ENCODE data around the gene GNAT1.

GNAT1 gene

DNA sequence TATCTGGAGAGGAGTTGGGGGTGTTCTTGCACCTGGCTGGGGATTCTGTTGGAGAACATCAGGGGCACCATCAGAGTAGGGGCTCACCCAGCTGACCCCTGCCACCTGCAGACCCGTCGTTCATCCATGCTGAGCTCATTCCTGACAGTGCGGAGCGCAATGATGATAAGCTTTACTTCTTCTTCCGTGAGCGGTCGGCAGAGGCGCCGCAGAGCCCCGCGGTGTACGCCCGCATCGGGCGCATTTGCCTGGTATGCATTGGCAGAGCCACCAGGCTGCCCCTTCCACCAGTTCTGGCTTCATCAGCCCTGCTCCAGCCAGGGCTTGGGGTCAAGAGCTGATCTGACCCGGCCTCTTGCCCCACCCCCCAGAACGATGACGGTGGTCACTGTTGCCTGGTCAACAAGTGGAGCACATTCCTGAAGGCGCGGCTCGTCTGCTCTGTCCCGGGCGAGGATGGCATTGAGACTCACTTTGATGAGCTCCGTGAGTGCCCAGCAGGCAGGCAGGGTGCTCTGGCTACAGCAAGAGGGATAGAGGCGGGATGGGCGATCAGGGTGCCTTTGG, 8.8 kb upstream of the GNAT1 start:
- DNase-seq = no peak

DNA sequence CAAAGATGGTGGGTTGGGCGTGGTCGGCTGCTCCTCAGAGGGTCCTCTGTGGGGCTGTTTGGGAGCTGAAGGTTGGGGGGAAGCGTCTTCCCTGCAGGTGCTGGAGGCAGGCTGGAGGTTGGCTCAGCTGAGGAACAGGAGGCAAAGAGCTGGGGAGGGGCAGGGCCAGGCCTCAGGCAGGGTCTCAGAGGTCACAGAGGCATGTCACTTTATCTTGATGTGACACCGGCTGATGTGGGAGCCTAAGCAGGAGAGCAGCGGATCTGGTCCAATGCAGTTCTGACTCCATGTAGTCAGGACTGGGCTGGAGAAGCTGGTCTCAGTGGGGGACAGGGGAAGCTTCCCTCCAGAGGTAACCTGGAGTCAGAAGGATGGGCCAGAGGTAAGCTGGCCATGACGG, 7.7 kb upstream of the GNAT1 start:
- DNase-seq = no peak

DNA sequence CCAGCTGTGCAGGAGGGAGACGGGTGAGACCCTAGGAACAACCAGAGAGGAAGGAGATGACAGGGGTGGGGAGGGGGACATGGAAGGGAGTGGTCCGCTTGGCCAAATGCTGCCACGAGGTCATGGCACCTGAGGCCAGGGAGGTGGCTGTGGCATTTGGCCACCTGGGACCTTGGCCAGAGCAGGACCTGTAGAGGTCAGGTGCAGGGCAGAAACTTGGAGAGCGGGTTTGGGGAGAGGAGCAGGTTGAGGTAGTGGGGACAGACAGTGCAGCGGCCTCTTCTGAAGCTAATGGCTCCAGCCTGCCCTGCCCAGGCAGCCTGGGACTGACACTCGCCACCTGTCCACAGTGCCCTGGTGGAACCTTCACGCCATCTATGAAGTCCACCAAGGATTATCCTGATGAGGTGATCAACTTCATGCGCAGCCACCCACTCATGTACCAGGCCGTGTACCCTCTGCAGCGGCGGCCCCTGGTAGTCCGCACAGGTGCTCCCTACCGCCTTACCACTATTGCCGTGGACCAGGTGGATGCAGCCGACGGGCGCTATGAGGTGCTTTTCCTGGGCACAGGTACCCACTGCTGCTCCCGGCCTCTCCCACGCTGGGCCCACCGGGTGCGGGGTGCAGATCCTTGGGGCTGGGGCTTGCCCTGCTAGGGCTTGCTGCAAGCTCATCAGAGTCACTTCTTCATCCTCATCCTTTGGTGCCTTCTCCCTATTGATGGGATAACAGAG, 7.0 kb upstream of the GNAT1 start:
- DNase-seq = no peak

DNA sequence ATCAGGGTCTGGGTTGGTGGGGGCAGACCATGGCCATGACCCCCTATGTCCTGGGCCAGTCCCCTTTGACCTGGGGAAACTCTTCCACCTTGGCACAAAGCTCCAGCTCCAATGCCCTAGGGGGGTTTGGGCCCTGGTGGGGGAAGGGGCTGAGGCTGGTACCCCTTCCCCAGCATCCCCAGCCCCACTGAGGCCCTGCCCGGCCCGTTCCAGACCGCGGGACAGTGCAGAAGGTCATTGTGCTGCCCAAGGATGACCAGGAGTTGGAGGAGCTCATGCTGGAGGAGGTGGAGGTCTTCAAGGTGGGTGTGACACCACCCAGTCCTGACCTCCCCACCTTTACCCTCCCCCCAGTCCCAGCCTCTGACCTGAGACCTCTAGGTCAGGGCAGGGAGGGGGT, 6.2 kb upstream of the GNAT1 start:
- DNase-seq = no peak

DNA sequence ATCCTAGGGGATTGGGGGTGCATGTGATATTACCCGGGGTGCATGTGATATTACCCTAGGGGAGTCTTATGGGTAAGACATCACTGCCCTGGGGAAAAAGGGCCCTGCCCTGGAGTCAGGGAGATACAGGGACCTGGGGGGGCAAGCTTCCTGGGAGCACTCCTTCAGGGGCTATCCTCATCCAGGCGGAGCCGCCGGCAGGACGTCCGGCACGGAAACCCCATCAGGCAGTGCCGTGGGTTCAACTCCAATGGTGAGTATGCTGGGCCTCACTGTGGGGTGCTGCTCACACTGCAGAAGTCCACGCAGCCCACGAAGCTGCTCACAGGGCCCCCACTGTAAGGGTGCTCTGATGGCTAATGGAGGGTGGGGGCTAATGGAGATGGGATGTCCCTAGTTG, 5.3 kb upstream of the GNAT1 start:
- no peak for DNase-seq

DNA sequence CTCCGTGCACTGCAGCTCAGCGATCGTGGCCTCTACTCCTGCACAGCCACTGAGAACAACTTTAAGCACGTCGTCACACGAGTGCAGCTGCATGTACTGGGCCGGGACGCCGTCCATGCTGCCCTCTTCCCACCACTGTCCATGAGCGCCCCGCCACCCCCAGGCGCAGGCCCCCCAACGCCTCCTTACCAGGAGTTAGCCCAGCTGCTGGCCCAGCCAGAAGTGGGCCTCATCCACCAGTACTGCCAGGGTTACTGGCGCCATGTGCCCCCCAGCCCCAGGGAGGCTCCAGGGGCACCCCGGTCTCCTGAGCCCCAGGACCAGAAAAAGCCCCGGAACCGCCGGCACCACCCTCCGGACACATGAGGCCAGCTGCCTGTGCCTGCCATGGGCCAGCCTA, 3.7 kb upstream of the GNAT1 start:
- no peak for DNase-seq

DNA sequence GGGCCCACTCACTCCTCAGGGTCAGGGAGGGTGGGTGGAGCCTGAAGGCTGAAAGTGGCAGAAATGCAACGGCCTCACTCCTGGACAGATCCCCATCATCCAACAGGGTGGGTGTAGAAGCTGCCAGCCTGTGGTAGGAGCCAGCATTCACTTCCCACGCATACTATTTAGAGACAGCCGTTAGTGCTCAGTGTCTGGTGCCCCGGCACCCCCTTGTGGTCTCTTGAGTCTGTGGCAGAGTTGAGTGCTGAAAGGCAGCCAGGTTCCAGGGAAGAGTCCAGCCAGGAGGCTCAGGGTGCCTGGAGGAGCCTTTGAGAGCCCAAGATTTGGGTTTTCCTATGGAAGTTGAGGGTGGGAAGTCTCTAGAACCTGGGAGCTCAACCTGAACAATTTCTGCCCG, 2.1 kb upstream of the GNAT1 start:
- DNase-seq = peak; percentile 34 to 51

DNA sequence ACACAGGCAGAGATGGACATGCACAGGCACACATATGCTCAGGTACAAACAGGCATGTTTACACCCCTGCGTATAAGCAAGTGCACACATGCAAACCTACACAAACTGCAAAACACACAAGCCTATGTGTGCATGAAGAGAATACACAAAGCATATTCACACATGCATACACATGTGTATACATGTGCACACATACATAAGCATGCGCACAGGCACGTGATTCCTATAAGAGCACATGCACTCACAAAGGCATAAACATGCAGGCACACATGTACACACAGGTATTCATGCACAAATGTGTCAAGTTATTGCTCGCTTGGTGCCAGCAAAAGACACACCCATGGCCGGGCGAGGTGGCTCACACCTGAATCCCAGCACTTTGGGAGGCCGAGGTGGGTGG, 1.4 kb upstream of the GNAT1 start:
- no peak for DNase-seq

DNA sequence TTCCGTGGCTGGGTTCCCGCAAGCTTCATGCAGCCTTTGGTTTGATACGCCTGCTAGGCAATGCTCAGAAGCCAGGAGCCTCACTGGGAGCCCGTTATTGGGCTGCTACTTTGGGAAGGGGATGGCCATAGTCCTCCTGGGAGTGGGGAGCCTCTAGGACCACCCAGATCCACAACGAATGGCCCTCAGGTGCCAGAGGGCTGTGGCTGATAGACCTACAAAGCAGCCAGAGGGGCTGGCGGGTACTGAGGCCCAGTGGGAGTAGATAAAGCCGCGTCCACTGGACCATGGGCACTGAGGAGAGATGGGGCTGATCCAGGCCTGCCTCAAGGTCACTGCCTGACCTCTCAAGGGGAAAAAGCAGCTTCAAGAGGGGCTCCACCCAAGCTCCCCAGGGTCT, 714 bp downstream of the GNAT1 start:
- no peak for DNase-seq

DNA sequence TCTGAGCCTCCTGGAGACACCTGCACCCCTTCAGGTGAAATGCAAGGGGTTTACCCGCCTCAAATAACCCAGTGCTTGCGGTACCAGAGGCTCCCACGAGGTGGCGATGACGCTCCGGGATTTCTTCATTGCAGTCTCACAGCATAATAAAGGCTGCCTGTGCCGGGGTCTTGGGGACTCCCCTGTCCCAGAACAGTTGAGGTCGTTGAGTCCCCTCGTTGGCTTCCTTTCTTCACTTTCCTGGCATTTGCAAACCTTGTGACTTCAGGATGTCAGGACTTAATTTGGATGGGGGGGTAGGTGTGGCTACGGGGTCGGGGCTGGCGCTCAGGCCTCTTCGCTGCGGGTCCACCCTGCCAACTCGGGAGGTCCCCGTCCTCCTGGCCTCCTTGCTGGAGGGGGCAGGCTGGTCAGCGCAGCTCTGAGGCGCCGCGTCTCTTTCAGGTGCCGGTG, 1.3 kb downstream of the GNAT1 start:
- DNase-seq = peak; percentile 90 to 93

DNA sequence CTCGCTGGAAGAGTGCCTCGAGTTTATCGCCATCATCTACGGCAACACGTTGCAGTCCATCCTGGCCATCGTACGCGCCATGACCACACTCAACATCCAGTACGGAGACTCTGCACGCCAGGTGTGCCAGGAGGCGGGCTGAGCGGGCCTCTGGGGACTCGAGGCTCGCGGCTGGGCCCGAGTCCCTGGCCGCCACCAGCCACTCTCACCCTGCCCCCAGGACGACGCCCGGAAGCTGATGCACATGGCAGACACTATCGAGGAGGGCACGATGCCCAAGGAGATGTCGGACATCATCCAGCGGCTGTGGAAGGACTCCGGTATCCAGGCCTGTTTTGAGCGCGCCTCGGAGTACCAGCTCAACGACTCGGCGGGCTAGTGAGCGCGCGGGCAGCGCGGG, 1.9 kb downstream of the GNAT1 start:
- no peak for DNase-seq

DNA sequence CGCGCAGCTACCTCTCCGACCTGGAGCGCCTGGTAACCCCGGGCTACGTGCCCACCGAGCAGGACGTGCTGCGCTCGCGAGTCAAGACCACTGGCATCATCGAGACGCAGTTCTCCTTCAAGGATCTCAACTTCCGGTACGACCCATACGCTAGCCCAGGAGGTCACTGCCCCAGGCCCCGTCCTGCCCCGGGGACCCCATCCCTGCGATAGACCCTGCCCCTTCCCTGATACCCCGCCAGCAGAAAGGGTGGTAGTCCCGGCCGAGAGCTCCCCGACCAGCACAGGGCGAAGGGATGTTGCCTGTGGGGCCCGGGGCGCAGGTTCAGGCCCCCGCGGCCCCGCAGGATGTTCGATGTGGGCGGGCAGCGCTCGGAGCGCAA, 2.3 kb downstream of the GNAT1 start:
- DNase-seq = peak in 1 of 2 experiments; percentile 7

DNA sequence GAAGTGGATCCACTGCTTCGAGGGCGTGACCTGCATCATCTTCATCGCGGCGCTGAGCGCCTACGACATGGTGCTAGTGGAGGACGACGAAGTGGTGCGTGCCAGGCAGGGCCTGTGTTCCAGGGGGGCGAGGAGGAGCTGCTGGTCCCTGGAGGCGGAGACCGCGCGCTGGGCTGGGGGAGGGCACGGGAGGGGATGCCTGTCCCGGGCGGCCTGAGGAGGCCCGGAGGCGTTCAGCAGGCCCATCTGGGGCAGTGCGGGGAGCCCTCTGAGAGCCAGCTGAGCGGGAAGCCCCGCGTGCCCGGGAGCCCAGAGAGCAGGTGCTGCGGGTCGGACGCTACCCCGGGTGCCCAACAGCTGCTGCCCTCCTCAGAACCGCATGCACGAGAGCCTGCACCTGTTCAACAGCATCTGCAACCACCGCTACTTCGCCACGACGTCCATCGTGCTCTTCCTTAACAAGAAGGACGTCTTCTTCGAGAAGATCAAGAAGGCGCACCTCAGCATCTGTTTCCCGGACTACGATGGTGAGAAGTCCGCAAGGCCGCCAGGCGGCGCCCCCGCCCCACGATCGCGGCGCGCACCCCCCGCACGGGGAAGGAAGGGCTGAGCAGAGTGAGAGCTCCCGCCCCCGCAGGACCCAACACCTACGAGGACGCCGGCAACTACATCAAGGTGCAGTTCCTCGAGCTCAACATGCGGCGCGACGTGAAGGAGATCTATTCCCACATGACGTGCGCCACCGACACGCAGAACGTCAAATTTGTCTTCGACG, 2.9 kb downstream of the GNAT1 start:
- peak; percentile 76 to 82 for DNase-seq

DNA sequence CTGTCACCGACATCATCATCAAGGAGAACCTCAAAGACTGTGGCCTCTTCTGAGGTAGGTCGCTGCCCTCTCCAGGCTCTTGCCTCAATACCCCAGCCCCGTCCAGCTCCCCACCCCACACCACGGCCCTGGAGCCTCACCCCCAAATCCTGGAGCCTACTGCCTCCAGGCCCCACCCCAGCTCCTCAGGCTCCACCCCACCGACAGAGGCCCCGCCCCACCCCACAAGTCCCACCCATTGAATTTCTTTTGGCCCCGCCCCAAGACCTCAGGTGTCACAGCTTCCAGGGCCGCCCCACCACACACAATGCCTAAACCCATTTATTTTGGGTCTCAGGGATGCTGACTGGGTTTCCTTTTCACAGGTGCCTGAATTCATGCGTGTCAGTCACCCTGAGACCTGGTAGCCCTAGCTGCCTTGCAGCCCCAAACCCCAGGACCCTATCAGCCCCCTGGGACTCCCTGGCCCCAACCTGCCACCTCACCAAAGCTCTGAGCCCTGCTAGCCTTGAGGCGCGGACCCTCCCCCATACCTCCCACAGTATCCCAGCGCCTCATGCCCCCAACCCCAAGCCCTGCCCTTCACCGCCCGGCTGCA, 3.6 kb downstream of the GNAT1 start:
- DNase-seq = peak; percentile 33 to 39

DNA sequence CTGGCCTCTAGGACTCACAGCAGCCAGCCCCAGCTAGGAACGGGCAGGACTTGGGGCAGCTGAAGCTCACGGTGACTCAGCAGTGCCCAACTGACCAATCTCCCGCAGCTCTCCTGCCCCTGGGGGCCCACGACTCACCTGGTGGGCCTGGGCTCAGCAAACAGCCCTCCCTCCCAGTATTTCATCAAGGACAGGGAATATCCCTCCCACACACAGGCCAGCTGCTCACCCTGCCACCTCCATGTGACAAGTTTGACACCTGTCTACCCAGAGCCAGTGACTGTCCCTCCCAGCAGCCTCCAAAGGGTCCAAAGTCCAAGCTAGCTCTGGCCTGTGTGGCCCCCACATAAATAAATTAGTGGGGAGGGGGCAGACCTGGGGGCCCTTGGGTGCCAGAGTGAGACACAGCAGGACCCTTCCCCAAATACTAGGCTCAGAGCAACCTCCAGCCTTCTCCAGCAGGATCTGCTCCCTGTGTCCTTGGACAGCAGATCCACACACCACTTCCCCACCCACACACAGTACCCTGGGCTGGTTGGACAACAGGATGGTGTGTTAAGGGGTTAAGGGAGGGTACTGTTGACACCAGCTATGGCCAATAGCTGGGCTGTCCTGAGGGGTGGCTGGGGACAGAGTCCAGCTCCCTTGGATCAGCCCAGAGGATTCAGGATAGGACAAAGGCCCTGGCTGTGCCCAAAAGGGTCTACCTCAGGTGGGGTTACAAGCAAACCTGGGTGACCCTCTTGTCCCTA, 4.3 kb downstream of the GNAT1 start:
- no peak for DNase-seq

DNA sequence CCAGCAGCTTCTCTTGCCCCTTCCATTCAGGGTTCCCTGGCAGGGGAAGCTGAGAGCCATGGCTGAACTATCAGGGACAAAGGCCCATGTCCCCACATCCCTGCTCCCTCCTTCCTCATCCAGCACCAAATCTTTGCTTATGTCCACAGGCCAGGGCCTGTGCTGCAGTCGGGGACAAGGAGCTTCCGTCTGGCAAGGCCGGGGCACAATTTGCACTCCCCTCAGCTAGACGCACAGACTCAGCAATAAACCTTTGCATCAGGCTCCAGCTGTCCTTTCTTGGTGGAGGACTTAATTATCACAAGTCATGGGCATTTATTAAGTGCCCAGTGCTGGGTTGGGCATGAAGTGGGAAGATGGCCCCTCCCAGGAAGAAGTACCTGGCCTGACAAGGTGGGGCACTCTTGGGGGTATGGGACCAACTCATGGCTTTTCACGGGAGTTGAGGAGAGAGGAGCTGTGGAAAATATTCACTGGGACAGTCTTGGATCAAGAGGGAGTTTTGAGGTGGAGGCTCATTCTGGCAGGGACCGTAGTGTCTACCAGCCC, 4.9 kb downstream of the GNAT1 start:
- no peak for DNase-seq

DNA sequence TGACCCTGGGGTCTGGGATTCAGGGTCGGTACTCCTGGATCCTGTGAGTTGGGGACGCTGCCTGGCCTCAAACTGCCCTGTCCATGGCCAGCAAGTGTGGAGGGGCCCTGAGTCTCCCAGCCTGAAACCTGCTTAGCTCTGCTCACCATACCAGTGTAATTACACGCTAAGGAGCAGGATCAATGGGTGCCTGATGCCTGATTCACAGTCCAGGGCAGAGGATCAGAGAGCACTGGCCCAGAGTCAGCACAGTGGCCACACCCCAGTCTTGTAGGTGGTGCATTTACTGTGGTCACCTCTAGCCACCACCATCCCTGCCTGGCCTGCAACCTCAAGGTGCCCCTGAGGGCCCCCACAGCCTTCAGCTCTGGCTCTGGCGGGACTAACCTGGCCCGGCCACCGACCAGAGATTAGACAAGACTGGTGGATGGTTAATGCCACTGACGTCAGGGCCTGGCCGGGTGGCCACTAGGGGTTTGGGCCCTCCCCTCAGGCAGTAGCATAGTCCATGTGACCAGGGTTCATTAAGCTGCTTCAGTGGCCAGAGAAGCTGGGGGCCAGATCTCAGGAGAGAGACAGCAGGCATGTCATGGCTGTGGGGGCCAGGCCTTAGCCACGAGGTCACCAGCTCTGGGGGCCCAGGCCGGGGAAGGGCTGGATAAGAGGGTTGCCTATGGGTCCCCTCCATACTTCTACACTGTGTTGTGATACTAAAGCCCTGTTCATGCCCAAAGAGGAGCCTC, 10.3 kb downstream of the GNAT1 start:
- no peak for DNase-seq

DNA sequence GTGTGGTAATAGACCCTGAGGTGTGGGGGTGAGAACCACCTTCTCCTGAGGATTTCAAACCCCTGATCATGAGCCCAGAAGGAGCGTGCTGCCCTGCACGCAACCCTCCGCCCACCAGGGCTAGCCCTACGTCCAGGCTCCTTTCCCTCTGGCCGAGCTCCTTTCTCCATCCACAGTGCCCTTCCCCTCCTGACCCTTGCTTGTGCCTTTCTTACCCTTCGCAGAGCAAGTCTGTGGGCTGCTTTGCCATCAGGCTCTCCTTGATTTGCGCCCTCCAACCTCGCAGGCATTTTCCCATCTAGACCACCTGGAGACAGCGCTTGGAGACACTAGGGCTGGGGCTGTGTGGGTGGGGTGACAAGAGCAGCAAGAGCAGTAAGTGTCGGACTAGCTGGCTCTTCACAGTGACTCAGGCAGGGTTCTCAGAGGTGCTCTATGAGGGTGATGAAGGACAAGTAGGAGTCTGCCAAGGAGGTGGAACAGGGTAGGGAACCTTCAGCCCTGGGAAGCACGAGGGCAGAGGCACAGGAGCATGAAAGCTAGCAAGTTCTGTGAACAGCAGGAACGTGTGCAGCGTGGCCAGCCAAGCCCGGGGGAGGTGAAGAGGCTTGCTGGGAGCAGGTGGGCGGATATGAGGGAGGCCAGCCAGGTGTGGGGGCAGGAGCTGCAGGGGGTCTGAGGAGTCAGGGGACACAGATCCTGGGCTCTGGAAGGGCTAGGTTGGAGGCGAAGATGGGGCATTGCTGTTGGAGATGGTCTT, 11.1 kb downstream of the GNAT1 start:
- DNase-seq = no peak

DNA sequence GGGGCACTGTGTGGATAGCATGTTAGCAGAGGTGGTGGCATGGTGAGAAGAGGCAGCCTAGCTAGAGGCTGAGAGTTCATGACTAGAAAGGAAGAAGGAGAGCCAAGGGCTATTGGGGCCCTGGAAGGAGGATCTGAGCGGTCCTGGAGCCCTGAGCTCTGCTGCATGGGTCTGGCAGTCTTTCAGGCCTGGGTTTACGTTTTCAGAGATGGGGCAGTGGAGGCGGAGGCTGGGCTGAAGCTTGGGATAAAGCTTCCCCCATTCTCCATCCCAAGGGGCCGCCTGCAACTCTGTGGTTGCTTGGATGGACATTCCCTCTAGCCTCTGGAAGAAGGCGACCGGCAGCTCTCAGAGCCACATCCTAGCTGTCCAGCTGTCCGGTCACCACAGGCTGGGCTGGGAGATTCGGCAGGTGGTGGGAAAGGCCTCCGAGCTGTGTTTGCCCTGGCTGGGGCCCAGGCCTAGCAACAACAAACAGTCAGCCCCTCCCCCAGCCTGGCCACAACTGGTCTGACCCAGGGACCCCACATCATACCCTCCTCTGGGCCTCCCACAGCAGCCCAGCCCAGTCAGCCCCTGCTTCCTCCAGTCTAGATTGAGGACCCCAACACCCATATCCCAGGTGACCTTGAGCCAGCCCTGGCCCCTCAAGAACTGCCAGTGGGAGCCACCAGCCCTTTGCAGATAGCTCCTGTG, 11.9 kb downstream of the GNAT1 start:
- no peak for DNase-seq

Data from activated CD4-positive, alpha-beta T cell treated with anti-CD3 and anti-CD28 coated beads, Interleukin-2, amount 50 U/mL, for 48 hours (primary cell).